ENCODE measurements around the gene CDR2L.

- no peak for TF ChIP-seq EP300 (IDR thresholded peaks at IDR 0.05)
- no peak for TF ChIP-seq CTCF (IDR thresholded peaks at IDR 0.05)
These were observed 19.1 kb upstream of the CDR2L start for GRCh38 chr17:74968361-74968780.

Data from ovary (tissue), 3 donors.